PC-9 (cell line): ENCODE data around the gene VWA8. TPM values are rescaled to one million over a fixed set of nuclear protein-coding genes. Genes with fewer than 3 reads are reported as not detected.
"Not testable (repeated sequence)": the region's sequence is repeated elsewhere in the genome, so short reads cannot be mapped to it uniquely, and the experiment has no call there.

Experiments used
- BruUV-seq: library from RNA; stranded (reverse); fragments of 400-500 nt; replicated peaks from 2 replicates; lab custom pipeline; 2021; lab: Mats Ljungman, UMichigan
- CTCF ChIA-PET: fragments of 300-600 bp; sonication (Branson Sonifier 250); formaldehyde crosslinking; loops from one replicate; lab custom pipeline; 2022; ENCODE audit warnings: antibody characterized with exemption; lab: Charles Lee
- POLR2A ChIA-PET: fragments of 300-600 bp; sonication (Branson Sonifier 250); formaldehyde crosslinking; loops from one replicate; lab custom pipeline; 2022; ENCODE audit warnings: antibody characterized with exemption; ENCODE audit not compliant: unreplicated experiment; lab: Charles Lee
- DNase-seq, 2 experiments: peaks; one replicate each; pipeline versions ENCODE4 v3.0.0 to v3.0.0-alpha.2; 2015 to 2022; ENCODE audit warnings: mixed read lengths in 1 of 2
- H2AFZ ChIP-seq: fragments of 200-600 bp; sonication (generic); 2 replicates; pipeline ENCODE4 v1.8.1; 2017; ENCODE audit warnings: antibody characterized with exemption
- H3F3A ChIP-seq: fragments of 200-600 bp; sonication (generic); 2 replicates; pipeline ENCODE4 v1.8.1; 2017; ENCODE audit warnings: antibody characterized with exemption, mild to moderate bottlenecking, low read depth; ENCODE audit not compliant: insufficient read depth
- H3K27ac ChIP-seq: fragments of 200-600 bp; sonication (generic); 2 replicates; pipeline ENCODE4 v1.6.1; 2016; ENCODE audit warnings: mixed run types
- H3K27me3 ChIP-seq: fragments of 200-600 bp; sonication (generic); 2 replicates; pipeline ENCODE4 v1.6.1; 2016; ENCODE audit warnings: low read depth, mixed run types; ENCODE audit not compliant: insufficient read depth
- H3K36me3 ChIP-seq: fragments of 200-600 bp; sonication (generic); 2 replicates; pipeline ENCODE4 v1.6.1; 2016; ENCODE audit warnings: low read depth, mixed run types
- H3K4me1 ChIP-seq: fragments of 200-600 bp; sonication (generic); replicated peaks from 2 replicates; pipeline ENCODE4 v1.6.1; 2016; ENCODE audit warnings: mixed run types; ENCODE audit not compliant: insufficient read depth
- H3K4me2 ChIP-seq: fragments of 200-600 bp; sonication (generic); 2 replicates; pipeline ENCODE4 v1.6.1; 2017; ENCODE audit warnings: mixed run types
- H3K4me3 ChIP-seq: fragments of 200-600 bp; sonication (generic); 2 replicates; pipeline ENCODE4 v1.6.1; 2016; ENCODE audit warnings: mixed run types
- H3K79me2 ChIP-seq: fragments of 200-600 bp; sonication (generic); 2 replicates; pipeline ENCODE4 v1.6.1; 2017; ENCODE audit warnings: low read depth, mixed run types
- H3K9me2 ChIP-seq: fragments of 200-600 bp; sonication (generic); 2 replicates; pipeline ENCODE4 v1.8.1; 2017; ENCODE audit warnings: mild to moderate bottlenecking; ENCODE audit not compliant: insufficient read depth
- H3K9me3 ChIP-seq: fragments of 200-600 bp; sonication (generic); 2 replicates; pipeline ENCODE4 v1.8.1; 2016; ENCODE audit warnings: low read depth; ENCODE audit not compliant: insufficient read depth
- H4K20me1 ChIP-seq: fragments of 200-600 bp; sonication (generic); 2 replicates; pipeline ENCODE4 v1.8.1; 2017; ENCODE audit not compliant: insufficient read depth
- CTCF ChIP-seq: fragments of 200-600 bp; sonication (generic); conservative IDR thresholded peaks from 2 replicates; pipeline ENCODE4 v1.6.1; 2017; ENCODE audit warnings: mixed run types, antibody characterized with exemption, mild to moderate bottlenecking, moderate library complexity
- EZH2 ChIP-seq: fragments of 200-600 bp; sonication (generic); IDR thresholded peaks from 2 replicates; pipeline ENCODE4 v1.8.0; 2017; ENCODE audit warnings: antibody characterized with exemption, low read depth
- intact Hi-C: fragments of 100-400 bp; cut with micrococcal nuclease; formaldehyde crosslinking; loops from one replicate; pipeline ENCODE4 v1.10.0; 2022; ENCODE audit not compliant: unreplicated experiment
- total RNA-seq: library from RNA; stranded (reverse); gene quantifications from 2 replicates; pipeline ENCODE4 v1.2.3, GENCODE V29; 2021

VWA8 gene
- total RNA-seq, 1 experiment from 2014 or later, result 14.1 TPM

DNA sequence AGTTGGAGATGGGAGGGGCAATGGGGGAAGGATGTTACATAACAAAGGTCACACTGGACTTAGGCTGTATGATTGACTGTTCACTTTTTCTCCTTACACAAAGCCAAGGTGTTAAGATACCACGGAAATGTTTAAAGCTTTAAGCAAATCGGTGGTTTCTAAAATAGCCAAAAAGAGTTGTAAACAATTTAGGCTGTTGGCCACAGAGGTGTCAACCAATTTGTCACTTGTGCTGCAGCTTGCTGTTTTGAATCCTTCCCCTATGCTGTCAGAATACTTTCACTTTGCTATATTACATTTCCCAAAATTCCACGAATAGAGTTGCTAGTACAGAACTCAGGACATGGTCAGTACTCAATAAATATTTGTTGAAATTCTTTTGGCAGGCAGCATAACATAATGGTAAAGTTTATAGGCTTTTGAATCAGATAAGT lies 149.3 kb downstream of the VWA8 start:
- DNase-seq, result no peak
- Histone ChIP-seq H3K79me2 (no peaks in the 10 kb centered on the region), H3K4me3 (no peak overlapping the region), H3K27me3 (no peaks in the 10 kb centered on the region), H3K36me3 (no peaks in the 10 kb centered on the region; the same call in 1 of the 2 replicates), H3F3A (no peaks in the 10 kb centered on the region), H3K4me2 (no peak overlapping the region), H2AFZ (no peak overlapping the region), H3K27ac (no peak overlapping the region), H3K9me2 (no peaks in the 10 kb centered on the region), H3K9me3 (no peaks in the 10 kb centered on the region), H4K20me1 (no peaks in the 10 kb centered on the region), H3K4me1 (no peaks in the 10 kb centered on the region)
- no TSS peak for BruUV-seq
- intact Hi-C loops, result no loop called here
- ChIA-PET POLR2A (no interaction called here), CTCF (no interaction called here)
- TF ChIP-seq CTCF (no peak), EZH2 (no peak)

DNA sequence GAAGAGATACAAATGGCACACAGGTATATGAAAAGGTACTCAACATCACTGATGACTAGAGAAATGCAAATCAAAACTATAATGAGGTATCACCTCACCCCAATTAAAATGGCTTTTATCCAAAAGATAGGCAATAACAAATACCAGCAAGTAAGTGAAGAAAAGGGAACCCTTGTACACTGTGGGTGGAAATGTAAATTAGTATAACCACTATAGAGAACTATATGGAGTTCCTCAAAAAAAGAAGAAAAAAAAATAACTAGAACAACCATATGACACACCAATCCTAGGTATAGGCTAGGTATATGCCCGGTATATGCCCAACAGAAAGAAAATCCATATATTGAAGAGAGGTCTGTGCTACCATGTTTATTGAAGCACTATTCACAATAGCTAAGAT lies 150.9 kb downstream of the VWA8 start:
- Histone ChIP-seq H3K36me3 (no peaks in the 10 kb centered on the region; the same call in 1 of the 2 replicates), H3K27ac (no peak overlapping the region), H3F3A (no peaks in the 10 kb centered on the region), H3K4me3 (no peak overlapping the region), H3K9me3 (no peaks in the 10 kb centered on the region), H4K20me1 (no peaks in the 10 kb centered on the region), H3K4me1 (no peaks in the 10 kb centered on the region), H2AFZ (no peak overlapping the region), H3K4me2 (no peak overlapping the region), H3K79me2 (no peaks in the 10 kb centered on the region), H3K9me2 (no peaks in the 10 kb centered on the region), H3K27me3 (no peaks in the 10 kb centered on the region)
- intact Hi-C loops, result no loop called here
- no TSS peak for BruUV-seq
- no peak for DNase-seq
- TF ChIP-seq EZH2 (no peak), CTCF (no peak)
- ChIA-PET POLR2A (no interaction called here), CTCF (no interaction called here)

DNA sequence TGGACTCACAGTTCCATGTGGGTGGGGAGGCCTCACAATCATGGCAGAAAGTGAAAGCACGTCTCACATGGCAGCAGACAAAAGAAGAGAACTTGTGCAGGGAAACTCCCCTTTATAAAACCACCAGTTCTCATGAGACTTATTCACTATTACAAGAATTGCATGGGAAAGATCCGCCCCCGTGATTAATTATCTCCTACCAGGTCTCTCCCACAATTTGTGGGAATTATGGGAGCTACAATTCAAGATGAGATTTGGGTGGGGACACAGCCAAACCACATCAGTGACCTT lies 157.5 kb downstream of the VWA8 start:
- H3F3A ChIP-seq, H2AFZ ChIP-seq, H3K4me3 ChIP-seq, H3K27me3 ChIP-seq, H4K20me1 ChIP-seq, H3K79me2 ChIP-seq, POLR2A ChIA-PET, H3K9me2 ChIP-seq, BruUV-seq, intact Hi-C loops, H3K27ac ChIP-seq, DNase-seq, H3K9me3 ChIP-seq, H3K4me2 ChIP-seq, H3K4me1 ChIP-seq, H3K36me3 ChIP-seq, CTCF ChIA-PET: not testable (repeated sequence)

- Histone ChIP-seq H3K4me3 (no peak overlapping the region), H3K79me2 (no peaks in the 10 kb centered on the region), H3K9me3 (no peaks in the 10 kb centered on the region), H3K9me2 (no peaks in the 10 kb centered on the region), H3K36me3 (no peaks in the 10 kb centered on the region), H3K4me1 (no peaks in the 10 kb centered on the region), H3F3A (no peaks in the 10 kb centered on the region; the same call in 1 of the 2 replicates), H3K4me2 (no peak overlapping the region), H3K27ac (no peak overlapping the region), H3K27me3 (no peaks in the 10 kb centered on the region), H4K20me1 (no peaks in the 10 kb centered on the region), H2AFZ (no peak overlapping the region)
- CTCF ChIA-PET, result no interaction called here
- no peak for DNase-seq
- no TSS peak for BruUV-seq
- no peak for TF ChIP-seq EZH2
- no peak for TF ChIP-seq CTCF
- POLR2A ChIA-PET, result no interaction called here
- intact Hi-C loops, result no loop called here
Measured at GRCh38 chr13:41802684-41803444, 158.0 kb downstream of the VWA8 start.
